Measurements from ENCODE around the gene SYTL3. TPM values are rescaled to one million over a fixed set of nuclear protein-coding genes. Genes with fewer than 3 reads are reported as not detected.

SYTL3 gene
- total RNA-seq, 4 donors from 2014 or later: 4.8 to 23.1 (median 11.3) TPM

DNA sequence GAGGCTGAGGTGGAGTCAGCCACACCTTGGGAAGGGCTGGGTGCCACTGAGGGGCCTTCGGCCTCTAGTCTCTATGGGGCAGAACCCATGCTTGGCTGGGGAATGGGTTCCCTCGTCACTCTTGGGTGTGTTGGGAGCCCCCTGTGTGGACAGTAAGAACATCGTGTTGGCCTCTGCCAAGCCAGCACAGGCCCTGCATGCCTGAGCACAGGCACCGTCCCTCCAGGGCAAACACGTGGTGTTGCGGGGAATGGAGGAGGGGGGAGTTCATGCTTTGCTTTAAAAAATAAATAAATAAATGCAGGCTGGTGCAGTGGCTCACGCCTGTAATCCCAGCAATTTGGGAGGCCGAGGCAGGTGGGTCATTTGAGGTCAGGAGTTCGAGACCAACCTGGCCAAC is 106.3 kb downstream of the SYTL3 start:
- TF ChIP-seq CTCF (IDR thresholded peaks at IDR 0.05): no peak
- no peak for TF ChIP-seq POLR2A (IDR thresholded peaks at IDR 0.05)
- H3K36me3 ChIP-seq: no peaks in the 10 kb centered on the region
- H3K9me3 ChIP-seq: no peaks in the 10 kb centered on the region
- no peak overlapping the region for H3K27ac ChIP-seq
- no peak overlapping the region for H3K4me3 ChIP-seq
- no peak for DNase-seq
- H3K27me3 ChIP-seq: no peaks in the 10 kb centered on the region
- peaks cover 0 to 10% (median 0%) of the 10 kb centered on the region in 4 donors for H3K4me1 ChIP-seq

DNA sequence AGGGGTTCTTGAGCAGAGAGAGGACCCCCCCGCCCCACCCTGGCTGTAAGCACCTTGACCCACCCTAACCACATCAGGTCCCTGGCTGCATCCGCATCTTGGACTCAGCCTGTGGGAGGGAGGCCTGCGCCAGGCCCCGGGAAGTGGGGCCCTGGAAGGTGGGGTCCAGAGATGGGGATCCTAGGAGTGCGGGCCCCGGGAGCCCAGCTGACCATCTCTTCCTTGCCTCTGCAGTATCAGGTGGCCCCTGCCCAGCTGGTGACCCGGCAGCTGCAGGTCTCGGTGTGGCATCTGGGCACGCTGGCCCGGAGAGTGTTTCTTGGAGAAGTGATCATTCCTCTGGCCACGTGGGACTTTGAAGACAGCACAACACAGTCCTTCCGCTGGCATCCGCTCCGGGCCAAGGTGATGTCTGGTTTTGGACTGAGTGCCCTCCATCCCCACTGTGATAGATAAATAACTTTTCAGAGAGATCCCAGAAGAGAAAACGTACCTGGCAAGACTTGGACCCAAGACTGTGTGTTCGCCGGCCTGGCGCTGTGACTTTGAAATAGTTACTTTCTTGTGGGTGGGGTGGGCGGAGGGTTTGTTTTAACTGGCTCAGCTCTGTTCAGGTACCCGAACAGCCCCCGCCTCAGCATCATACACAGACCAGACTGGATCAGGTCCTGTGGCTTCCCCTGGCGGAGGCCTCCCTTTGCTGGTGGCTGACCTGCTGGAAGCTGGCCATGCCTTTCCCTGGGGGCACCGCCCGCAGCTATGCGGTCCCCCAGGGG is 107.3 kb downstream of the SYTL3 start:
- Histone ChIP-seq H3K9me3 (no peaks in the 10 kb centered on the region), H3K36me3 (no peaks in the 10 kb centered on the region), H3K4me3 (no peak overlapping the region), H3K4me1 (peaks cover 0 to 8% (median 0%) of the 10 kb centered on the region in 4 donors), H3K27me3 (no peaks in the 10 kb centered on the region), H3K27ac (no peak overlapping the region)
- TF ChIP-seq POLR2A (IDR thresholded peaks at IDR 0.05) (no peak), CTCF (IDR thresholded peaks at IDR 0.05) (no peak)
- no peak for DNase-seq

GRCh38 chr6:158757753-158758090 is 107.9 kb downstream of the SYTL3 start:
- Histone ChIP-seq H3K27me3 (no peaks in the 10 kb centered on the region), H3K4me3 (no peak overlapping the region), H3K9me3 (no peaks in the 10 kb centered on the region), H3K4me1 (peaks cover 0 to 2% (median 0%) of the 10 kb centered on the region in 4 donors), H3K27ac (no peak overlapping the region), H3K36me3 (no peaks in the 10 kb centered on the region)
- TF ChIP-seq CTCF (IDR thresholded peaks at IDR 0.05): no peak
- no peak for TF ChIP-seq POLR2A (IDR thresholded peaks at IDR 0.05)
- no peak for DNase-seq

DNA sequence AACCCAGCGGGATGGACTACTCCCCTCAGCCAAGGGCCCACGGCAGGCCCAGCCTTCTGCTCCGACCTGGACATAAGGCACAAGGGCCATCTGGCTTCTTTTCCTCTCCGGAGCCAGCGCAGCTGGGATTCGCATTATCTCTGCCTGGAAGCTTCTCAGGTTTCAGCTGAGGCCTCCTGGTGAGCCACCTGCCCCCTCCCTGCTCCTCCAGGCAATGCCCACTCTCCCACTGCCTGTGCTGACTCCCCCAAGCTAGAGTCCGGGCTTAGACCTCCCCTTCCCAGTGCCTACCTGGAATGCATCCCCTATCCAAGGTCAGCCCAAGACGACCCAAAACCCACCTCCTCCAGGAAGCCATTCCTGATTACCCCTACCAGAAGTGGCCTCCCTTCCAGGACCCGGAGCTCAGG is 108.6 kb downstream of the SYTL3 start:
- no peak for DNase-seq
- Histone ChIP-seq H3K27me3 (no peaks in the 10 kb centered on the region), H3K4me3 (no peak overlapping the region), H3K4me1 (no peaks in the 10 kb centered on the region), H3K27ac (no peak overlapping the region), H3K9me3 (no peaks in the 10 kb centered on the region), H3K36me3 (no peaks in the 10 kb centered on the region)
- TF ChIP-seq POLR2A (IDR thresholded peaks at IDR 0.05) (no peak), CTCF (IDR thresholded peaks at IDR 0.05) (no peak)

GRCh38 chr6:158758941-158759479 is 109.2 kb downstream of the SYTL3 start:
- H3K27me3 ChIP-seq: no peaks in the 10 kb centered on the region
- H3K4me3 ChIP-seq: no peak overlapping the region
- H3K9me3 ChIP-seq: no peaks in the 10 kb centered on the region
- DNase-seq: no peak
- H3K36me3 ChIP-seq: peaks cover 0 to 2% (median 0%) of the 10 kb centered on the region in 3 donors
- no peak for TF ChIP-seq CTCF (IDR thresholded peaks at IDR 0.05)
- TF ChIP-seq POLR2A (IDR thresholded peaks at IDR 0.05): no peak
- no peaks in the 10 kb centered on the region for H3K4me1 ChIP-seq
- no peak overlapping the region for H3K27ac ChIP-seq

Measured in Peyer's patch (tissue), 4 donors.